Peyer's patch (tissue), 4 donors: Measurements from ENCODE around the gene FBXO21.
A peak's percentile ranks its signal among the peaks of the same experiment; 100 is the strongest.

Experiments
- CTCF ChIP-seq, 6 experiments: fragments of 450-650 bp in 4 of 6; fragments of 200-600 bp in 2 of 6; sonication (generic) in 1 of 6; IDR thresholded peaks; one replicate each; pipeline ENCODE4 v1.5.1; 2017 to 2019; ENCODE audit warnings: antibody characterized with exemption in 6 of 6, mild to moderate bottlenecking in 3 of 6, moderate library complexity in 1 of 6
- POLR2A ChIP-seq, 2 donors: fragments of 450-650 bp; IDR thresholded peaks; one replicate each; pipeline ENCODE4 v1.5.1; 2017; ENCODE audit warnings: antibody characterized with exemption in 2 of 2, mild to moderate bottlenecking in 2 of 2, moderate library complexity in 2 of 2

GRCh38 chr12:117212563-117213190 lies 22.4 kb upstream of the FBXO21 start:
- TF ChIP-seq POLR2A (IDR thresholded peaks at IDR 0.05) (no peak), CTCF (IDR thresholded peaks at IDR 0.05) (peak; percentile 62 to 93 (median 76))
